HG03442 (cell line): Measurements from ENCODE around the gene ZNF236.
"Not testable (repeated sequence)": the region's sequence is repeated elsewhere in the genome, so short reads cannot be mapped to it uniquely, and the experiment has no call there.

Experiments
- ATAC-seq: cut with Tn5 transposase; IDR thresholded peaks from one replicate; pipeline ENCODE4 v1.9.1; 2021; ENCODE audit warnings: mild to moderate bottlenecking, moderate library complexity; ENCODE audit not compliant: unreplicated experiment

The ZNF236 gene

GRCh38 chr18:76943542-76944339 lies 121.4 kb downstream of the ZNF236 start:
- ATAC-seq: no peak

- not testable (repeated sequence) for ATAC-seq
Observed at GRCh38 chr18:76944346-76944745, 122.0 kb downstream of the ZNF236 start.

- ATAC-seq: no peak
Observed at GRCh38 chr18:76948345-76948744, 126.0 kb downstream of the ZNF236 start.

GRCh38 chr18:76951456-76952247 lies 129.3 kb downstream of the ZNF236 start:
- ATAC-seq: no peak

- no peak for ATAC-seq
Observed at GRCh38 chr18:76952747-76953146, 130.4 kb downstream of the ZNF236 start.

GRCh38 chr18:76953156-76953555 lies 130.8 kb downstream of the ZNF236 start:
- ATAC-seq: no peak

- ATAC-seq: no peak
Observed at GRCh38 chr18:76953583-76954233, 131.4 kb downstream of the ZNF236 start.

- ATAC-seq: no peak
Observed at GRCh38 chr18:76955524-76956170, 133.3 kb downstream of the ZNF236 start.

GRCh38 chr18:76956648-76957047 lies 134.3 kb downstream of the ZNF236 start:
- no peak for ATAC-seq

GRCh38 chr18:76957384-76958355 lies 135.3 kb downstream of the ZNF236 start:
- no peak for ATAC-seq

GRCh38 chr18:76958692-76959341 lies 136.5 kb downstream of the ZNF236 start:
- no peak for ATAC-seq

GRCh38 chr18:76959605-76960004 lies 137.2 kb downstream of the ZNF236 start:
- ATAC-seq: no peak

GRCh38 chr18:76960528-76961035 lies 138.2 kb downstream of the ZNF236 start:
- no peak for ATAC-seq

- no peak for ATAC-seq
Observed at GRCh38 chr18:76962851-76963250, 140.5 kb downstream of the ZNF236 start.

GRCh38 chr18:76963936-76964335 lies 141.6 kb downstream of the ZNF236 start:
- ATAC-seq: peak; percentile 52

GRCh38 chr18:76965555-76966151 lies 143.3 kb downstream of the ZNF236 start:
- ATAC-seq: peak; percentile 58

- not testable (repeated sequence) for ATAC-seq
Observed at GRCh38 chr18:76967299-76967698, 144.9 kb downstream of the ZNF236 start.

GRCh38 chr18:76967721-76968472 lies 145.5 kb downstream of the ZNF236 start:
- no peak for ATAC-seq
